Effector memory CD8-positive, alpha-beta T cell (primary cell): Measurements from ENCODE around the gene RHBDF1.
A peak's percentile ranks its signal among the peaks of the same experiment; 100 is the strongest.

ENCODE experiments used
- ATAC-seq: fragments of 150-1000 bp; cut with Tn5 transposase; replicated peaks from 2 replicates; pipeline ENCODE4 v1.10.0; 2021; ENCODE audit warnings: mild to moderate bottlenecking, moderate library complexity
- DNase-seq, 3 experiments: peaks; one replicate each; pipeline ENCODE4 v3.0.0; 2021
- H3K27ac Mint-ChIP-seq, 2 donors: one replicate each; pipeline ENCODE4 v1.8.0; 2022; ENCODE audit warnings: mild to moderate bottlenecking in 2 of 2, mixed read lengths in 2 of 2, moderate library complexity in 2 of 2
- H3K27me3 Mint-ChIP-seq, 2 donors: one replicate each; pipeline ENCODE4 v1.8.0; 2022; ENCODE audit warnings: mixed read lengths in 2 of 2
- H3K36me3 Mint-ChIP-seq: one replicate; pipeline ENCODE4 v1.8.0; 2022; ENCODE audit warnings: mild to moderate bottlenecking, moderate library complexity, mixed read lengths; ENCODE audit not compliant: insufficient read depth
- H3K4me1 Mint-ChIP-seq, 2 donors: one replicate each; pipeline ENCODE4 v1.8.0; 2022; ENCODE audit warnings: low read depth in 2 of 2, mixed read lengths in 2 of 2
- H3K4me3 Mint-ChIP-seq, 2 donors: one replicate each; pipeline ENCODE4 v1.8.0; 2022; ENCODE audit warnings: mild to moderate bottlenecking in 2 of 2, mixed read lengths in 2 of 2, moderate library complexity in 2 of 2
- H3K9me3 Mint-ChIP-seq, 2 donors: one replicate each; pipeline ENCODE4 v1.8.0; 2022; ENCODE audit warnings: mixed read lengths in 2 of 2
- total RNA-seq, 9 experiments: gene quantifications; one replicate each; lab custom pipeline; 2026; lab: John Stamatoyannopoulos, UW

RHBDF1 gene, protein sequence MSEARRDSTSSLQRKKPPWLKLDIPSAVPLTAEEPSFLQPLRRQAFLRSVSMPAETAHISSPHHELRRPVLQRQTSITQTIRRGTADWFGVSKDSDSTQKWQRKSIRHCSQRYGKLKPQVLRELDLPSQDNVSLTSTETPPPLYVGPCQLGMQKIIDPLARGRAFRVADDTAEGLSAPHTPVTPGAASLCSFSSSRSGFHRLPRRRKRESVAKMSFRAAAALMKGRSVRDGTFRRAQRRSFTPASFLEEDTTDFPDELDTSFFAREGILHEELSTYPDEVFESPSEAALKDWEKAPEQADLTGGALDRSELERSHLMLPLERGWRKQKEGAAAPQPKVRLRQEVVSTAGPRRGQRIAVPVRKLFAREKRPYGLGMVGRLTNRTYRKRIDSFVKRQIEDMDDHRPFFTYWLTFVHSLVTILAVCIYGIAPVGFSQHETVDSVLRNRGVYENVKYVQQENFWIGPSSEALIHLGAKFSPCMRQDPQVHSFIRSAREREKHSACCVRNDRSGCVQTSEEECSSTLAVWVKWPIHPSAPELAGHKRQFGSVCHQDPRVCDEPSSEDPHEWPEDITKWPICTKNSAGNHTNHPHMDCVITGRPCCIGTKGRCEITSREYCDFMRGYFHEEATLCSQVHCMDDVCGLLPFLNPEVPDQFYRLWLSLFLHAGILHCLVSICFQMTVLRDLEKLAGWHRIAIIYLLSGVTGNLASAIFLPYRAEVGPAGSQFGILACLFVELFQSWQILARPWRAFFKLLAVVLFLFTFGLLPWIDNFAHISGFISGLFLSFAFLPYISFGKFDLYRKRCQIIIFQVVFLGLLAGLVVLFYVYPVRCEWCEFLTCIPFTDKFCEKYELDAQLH
- 0.06 to 1.3 (median 0.58) reads per million in 9 experiments for total RNA-seq

DNA sequence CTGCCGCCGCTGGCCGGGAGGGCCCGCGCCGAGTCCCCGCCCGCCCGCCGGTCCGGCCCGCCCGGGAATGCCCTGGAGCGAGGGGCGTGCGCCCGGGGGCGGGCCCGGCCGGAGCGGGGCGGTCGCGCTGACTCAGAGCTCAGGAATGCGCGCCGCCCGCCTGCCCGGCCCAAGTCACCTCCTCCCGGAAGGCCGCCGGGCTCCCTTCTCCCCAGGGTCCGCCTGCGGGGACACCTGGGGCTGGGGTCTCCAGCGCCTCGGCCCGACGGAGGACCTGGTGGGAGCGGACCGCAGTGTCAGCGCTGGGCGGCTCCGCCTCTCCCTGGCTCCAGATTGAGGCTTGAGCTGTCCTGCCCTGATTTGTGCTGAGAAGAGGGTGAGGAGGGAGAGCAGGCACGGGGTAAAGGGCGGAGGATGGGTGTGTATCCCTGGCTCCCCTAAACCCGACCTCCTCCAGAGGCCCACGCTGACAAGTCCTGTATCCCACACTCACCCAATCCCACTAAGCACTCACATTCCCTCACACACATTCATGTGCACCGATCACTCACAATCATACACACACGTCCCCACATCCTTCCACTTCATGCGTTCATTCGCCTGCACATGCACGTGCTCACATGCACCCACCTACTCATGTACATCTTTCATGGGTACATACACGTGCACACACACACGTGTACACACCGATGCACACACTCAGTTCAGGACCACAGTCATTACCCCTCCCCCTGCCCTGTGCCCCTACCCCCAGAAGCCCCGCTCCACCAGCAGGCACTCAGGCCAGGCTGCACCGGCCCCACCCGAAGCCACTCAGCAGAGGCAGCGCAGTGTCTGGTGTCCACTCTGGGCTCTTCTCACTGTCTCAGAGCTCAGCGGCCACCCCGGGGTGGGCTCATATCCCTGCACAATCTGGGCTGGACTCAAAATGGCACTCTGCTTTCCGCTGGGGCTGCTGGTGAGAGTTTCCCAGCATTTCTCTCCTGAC lies at the start of gene RHBDF1:
Gene RHBDF1 (minus strand): TSS at position 71 of the 988 bp plus-strand sequence. CDS start 7,616 bp downstream, outside the sequence.
- H3K9me3 Mint-ChIP-seq, result no peaks in the 10 kb centered on the region
- H3K36me3 Mint-ChIP-seq, result peaks cover 3% of the 10 kb centered on the region
- no peak within 1 kb of the TSS for H3K27ac Mint-ChIP-seq
- peak within 1 kb of the TSS; percentile 43 to 54 for H3K4me3 Mint-ChIP-seq
- ATAC-seq (peak; percentile 43), DNase-seq (no peak)
- peaks cover 24 to 54% of the 10 kb centered on the region in 2 donors for H3K27me3 Mint-ChIP-seq
- peaks cover 17 to 19% of the 10 kb centered on the region in 2 donors for H3K4me1 Mint-ChIP-seq

GRCh38 chr16:120756-121155 lies 48.3 kb upstream of the RHBDF1 start:
- Mint-ChIP-seq H3K4me1 (peaks cover 20 to 24% of the 10 kb centered on the region in 2 donors), H3K27me3 (no peaks in the 10 kb centered on the region), H3K27ac (peak overlapping the region in 1 of 2 donors; percentile 22), H3K9me3 (no peaks in the 10 kb centered on the region), H3K4me3 (no peak overlapping the region), H3K36me3 (peaks cover 18% of the 10 kb centered on the region)
- ATAC-seq, result no peak
- no peak for DNase-seq

DNA sequence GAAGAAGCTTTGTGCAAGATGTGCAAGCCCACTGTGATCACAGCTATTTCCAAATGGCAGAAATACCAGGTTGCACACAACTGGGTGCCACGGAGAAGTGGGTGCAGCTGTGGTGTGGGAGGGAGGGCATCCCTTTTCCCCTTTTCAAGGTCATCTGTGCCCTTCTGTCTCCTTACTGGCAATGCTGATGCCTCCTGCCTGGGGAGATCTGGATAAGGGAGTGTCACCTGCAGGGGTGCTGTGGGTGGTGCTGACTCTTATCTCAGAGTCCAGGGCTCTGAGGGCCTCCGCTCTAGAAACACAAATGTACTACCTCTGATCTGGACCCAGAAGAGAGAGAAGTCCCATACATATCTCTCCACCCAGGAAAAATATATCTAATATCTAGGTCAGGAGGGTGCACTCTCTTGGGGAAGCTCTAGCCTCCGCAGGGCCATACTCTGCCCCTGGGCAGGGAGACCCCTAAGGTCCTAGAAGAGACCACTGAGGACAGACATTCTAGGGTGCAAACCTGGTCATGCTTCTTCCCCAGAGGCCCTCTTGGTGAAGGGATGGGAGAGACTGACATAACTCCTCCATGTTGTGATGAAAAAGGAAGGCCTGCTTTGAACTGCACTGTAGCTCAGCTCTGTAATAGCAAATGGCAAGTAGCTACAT lies 47.5 kb upstream of the RHBDF1 start:
- peak overlapping the region in 1 of 2 donors; percentile 22 for H3K27ac Mint-ChIP-seq
- no peak for ATAC-seq

DNA sequence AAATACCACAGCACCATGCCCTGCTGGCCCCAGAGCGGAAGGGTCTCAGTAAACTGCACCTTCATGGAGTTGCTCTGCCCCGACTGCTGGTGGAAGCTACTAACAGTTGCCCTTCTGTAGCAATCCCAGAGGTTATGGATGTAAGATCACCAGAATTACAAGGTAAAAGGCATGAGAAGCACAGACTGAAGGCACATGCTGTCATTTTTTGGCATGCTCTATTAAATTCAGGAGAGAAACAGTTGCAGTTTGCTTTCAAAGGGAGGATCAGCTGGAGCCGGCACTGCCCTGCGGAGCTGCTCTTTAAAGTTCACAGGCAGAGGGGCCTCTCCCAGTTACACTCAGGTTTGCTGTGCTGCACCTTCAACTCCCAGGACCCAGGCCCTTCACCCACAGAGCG lies 46.9 kb upstream of the RHBDF1 start:
- H3K4me1 Mint-ChIP-seq, result peaks cover 11 to 20% of the 10 kb centered on the region in 2 donors
- ATAC-seq, result no peak
- no peak for DNase-seq
- no peaks in the 10 kb centered on the region for H3K27me3 Mint-ChIP-seq
- no peaks in the 10 kb centered on the region for H3K9me3 Mint-ChIP-seq
- peak overlapping the region in 1 of 2 donors; percentile 32 for H3K27ac Mint-ChIP-seq
- H3K36me3 Mint-ChIP-seq, result peaks cover 26% of the 10 kb centered on the region
- no peak overlapping the region for H3K4me3 Mint-ChIP-seq

More for the DNA sequence above, 47.5 kb upstream of the RHBDF1 start:
- H3K4me1 Mint-ChIP-seq, result peaks cover 12 to 21% of the 10 kb centered on the region in 2 donors
- H3K36me3 Mint-ChIP-seq, result peaks cover 22% of the 10 kb centered on the region
- no peaks in the 10 kb centered on the region for H3K27me3 Mint-ChIP-seq
- no peak overlapping the region for H3K4me3 Mint-ChIP-seq
- DNase-seq, result no peak
- H3K9me3 Mint-ChIP-seq, result no peaks in the 10 kb centered on the region

- no peak for ATAC-seq
- H3K36me3 Mint-ChIP-seq, result peaks cover 27% of the 10 kb centered on the region
- H3K9me3 Mint-ChIP-seq, result no peaks in the 10 kb centered on the region
- no peak for DNase-seq
- no peaks in the 10 kb centered on the region for H3K27me3 Mint-ChIP-seq
- H3K27ac Mint-ChIP-seq, result peak overlapping the region in 1 of 2 donors; percentile 32
- peaks cover 6 to 16% of the 10 kb centered on the region in 2 donors for H3K4me1 Mint-ChIP-seq
- H3K4me3 Mint-ChIP-seq, result no peak overlapping the region
Measured at GRCh38 chr16:118857-119256, 46.4 kb upstream of the RHBDF1 start.

- peak; percentile 59 to 65 (median 64) for DNase-seq
- H3K9me3 Mint-ChIP-seq, result no peaks in the 10 kb centered on the region
- ATAC-seq, result peak; percentile 80
- H3K27me3 Mint-ChIP-seq, result no peaks in the 10 kb centered on the region
- H3K36me3 Mint-ChIP-seq, result peaks cover 32% of the 10 kb centered on the region
- peak overlapping the region in 1 of 2 donors; percentile 12 for H3K27ac Mint-ChIP-seq
- peaks cover 0 to 7% of the 10 kb centered on the region in 2 donors for H3K4me1 Mint-ChIP-seq
- no peak overlapping the region for H3K4me3 Mint-ChIP-seq
Measured at GRCh38 chr16:117379-118365, 45.2 kb upstream of the RHBDF1 start.

GRCh38 chr16:116015-116414 lies 43.6 kb upstream of the RHBDF1 start:
- Mint-ChIP-seq H3K4me3 (no peak overlapping the region), H3K27ac (no peak overlapping the region), H3K27me3 (no peaks in the 10 kb centered on the region), H3K4me1 (peaks cover 0 to 7% of the 10 kb centered on the region in 2 donors), H3K9me3 (no peaks in the 10 kb centered on the region), H3K36me3 (peaks cover 45% of the 10 kb centered on the region)
- no peak for DNase-seq
- no peak for ATAC-seq

- H3K27ac Mint-ChIP-seq, result no peak overlapping the region
- no peaks in the 10 kb centered on the region for H3K27me3 Mint-ChIP-seq
- H3K9me3 Mint-ChIP-seq, result no peaks in the 10 kb centered on the region
- ATAC-seq, result no peak
- H3K4me1 Mint-ChIP-seq, result peaks cover 0 to 3% of the 10 kb centered on the region in 2 donors
- no peak overlapping the region for H3K4me3 Mint-ChIP-seq
- no peak for DNase-seq
- H3K36me3 Mint-ChIP-seq, result peaks cover 51% of the 10 kb centered on the region
Measured at GRCh38 chr16:114327-114726, 41.9 kb upstream of the RHBDF1 start.

- ATAC-seq (no peak), DNase-seq (no peak)
- no peaks in the 10 kb centered on the region for H3K27me3 Mint-ChIP-seq
- H3K36me3 Mint-ChIP-seq, result peaks cover 56% of the 10 kb centered on the region
- peak overlapping the region in 1 of 2 donors; percentile 32 for H3K27ac Mint-ChIP-seq
- no peaks in the 10 kb centered on the region for H3K4me1 Mint-ChIP-seq
- H3K4me3 Mint-ChIP-seq, result no peak overlapping the region
- H3K9me3 Mint-ChIP-seq, result no peaks in the 10 kb centered on the region
Measured at GRCh38 chr16:112153-112840, 39.9 kb upstream of the RHBDF1 start.

DNA sequence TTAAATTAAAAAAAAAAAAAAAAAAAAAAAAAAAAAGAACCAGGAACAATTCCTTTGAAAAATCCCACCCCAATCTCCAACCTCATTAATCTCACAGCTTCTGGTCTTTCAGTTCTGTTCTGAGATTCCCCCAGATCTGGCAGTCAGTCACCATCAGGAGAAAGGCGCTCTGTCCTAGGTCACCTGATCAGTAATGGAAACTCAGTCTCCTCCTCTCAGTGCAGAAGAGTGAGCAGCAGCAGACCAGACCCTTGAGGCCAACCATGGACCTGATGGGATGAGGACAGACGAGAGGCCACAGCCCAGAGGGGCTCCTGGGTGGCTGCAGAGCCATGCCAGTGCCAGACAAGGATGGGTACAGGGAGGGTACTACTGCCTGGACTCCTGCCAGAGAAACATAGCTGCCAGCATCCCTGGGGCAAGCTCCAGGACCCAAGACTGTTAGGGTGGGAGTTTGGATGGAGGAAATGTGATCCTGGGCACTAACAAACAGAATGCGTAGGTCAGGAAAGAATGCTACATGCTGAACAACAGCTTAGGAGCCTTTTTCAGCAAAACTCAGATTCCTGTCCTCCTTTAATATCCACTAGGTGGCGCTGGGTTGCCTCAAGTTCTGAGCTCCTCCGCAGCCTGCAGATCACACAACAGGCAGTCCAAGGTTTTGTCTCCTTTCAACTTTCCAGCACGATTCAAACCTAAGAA lies 34.3 kb upstream of the RHBDF1 start:
- no peaks in the 10 kb centered on the region for H3K4me1 Mint-ChIP-seq
- H3K9me3 Mint-ChIP-seq, result no peaks in the 10 kb centered on the region
- no peak overlapping the region for H3K4me3 Mint-ChIP-seq
- no peaks in the 10 kb centered on the region for H3K27me3 Mint-ChIP-seq
- DNase-seq, result peak; percentile 50 to 53 (median 52)
- H3K27ac Mint-ChIP-seq, result no peak overlapping the region
- peaks cover 44% of the 10 kb centered on the region for H3K36me3 Mint-ChIP-seq
- peak; percentile 77 for ATAC-seq
